ENCODE measurements around the gene GJD3.

DNA sequence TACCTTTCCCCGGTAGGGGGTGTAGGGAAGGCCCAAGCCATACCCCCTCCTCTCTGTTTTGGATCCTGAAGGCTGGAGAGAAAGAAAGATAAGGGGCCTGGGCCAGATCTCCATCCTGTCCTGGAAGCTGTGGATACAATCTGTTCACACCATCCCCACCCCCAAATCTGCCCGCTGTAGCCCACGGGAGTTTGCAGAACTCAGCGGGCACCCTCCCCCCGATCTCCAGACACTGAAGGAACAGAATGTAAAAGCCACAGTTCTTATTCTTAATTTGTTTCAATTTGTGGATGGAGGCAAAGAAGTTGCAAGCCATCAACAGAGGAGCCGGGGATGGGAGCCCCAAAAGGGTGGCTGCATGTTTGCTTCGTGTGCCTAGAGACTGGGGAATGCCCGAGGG lies 27.2 kb downstream of the GJD3 start:
- TF ChIP-seq, protein P1, sequence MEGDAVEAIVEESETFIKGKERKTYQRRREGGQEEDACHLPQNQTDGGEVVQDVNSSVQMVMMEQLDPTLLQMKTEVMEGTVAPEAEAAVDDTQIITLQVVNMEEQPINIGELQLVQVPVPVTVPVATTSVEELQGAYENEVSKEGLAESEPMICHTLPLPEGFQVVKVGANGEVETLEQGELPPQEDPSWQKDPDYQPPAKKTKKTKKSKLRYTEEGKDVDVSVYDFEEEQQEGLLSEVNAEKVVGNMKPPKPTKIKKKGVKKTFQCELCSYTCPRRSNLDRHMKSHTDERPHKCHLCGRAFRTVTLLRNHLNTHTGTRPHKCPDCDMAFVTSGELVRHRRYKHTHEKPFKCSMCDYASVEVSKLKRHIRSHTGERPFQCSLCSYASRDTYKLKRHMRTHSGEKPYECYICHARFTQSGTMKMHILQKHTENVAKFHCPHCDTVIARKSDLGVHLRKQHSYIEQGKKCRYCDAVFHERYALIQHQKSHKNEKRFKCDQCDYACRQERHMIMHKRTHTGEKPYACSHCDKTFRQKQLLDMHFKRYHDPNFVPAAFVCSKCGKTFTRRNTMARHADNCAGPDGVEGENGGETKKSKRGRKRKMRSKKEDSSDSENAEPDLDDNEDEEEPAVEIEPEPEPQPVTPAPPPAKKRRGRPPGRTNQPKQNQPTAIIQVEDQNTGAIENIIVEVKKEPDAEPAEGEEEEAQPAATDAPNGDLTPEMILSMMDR (IDR thresholded peaks at IDR 0.05) = no peak
- no peak for TF ChIP-seq POLR2A (IDR thresholded peaks at IDR 0.05)

Measured in body of pancreas (tissue), 4 donors.